BJ (cell line): ENCODE results near the gene SCAMP2. TPM values are rescaled to one million over a fixed set of nuclear protein-coding genes. Genes with fewer than 3 reads are reported as not detected.

Experiments used
- CTCF ChIA-PET: fragments of 350-600 bp; formaldehyde crosslinking; extraction: SDS; loops from one replicate; lab custom pipeline; 2021; ENCODE audit warnings: antibody characterized with exemption, inconsistent platforms; lab: Yijun Ruan, JAX
- POLR2A ChIA-PET: fragments of 300-600 bp; sonication (Branson Sonifier 250); formaldehyde crosslinking; extraction: SDS; loops from one replicate; lab custom pipeline; 2021; ENCODE audit warnings: antibody characterized with exemption; lab: Charles Lee
- DNase-seq: peaks from one replicate; pipeline ENCODE4 v3.0.0-alpha.2; 2011; ENCODE audit warnings: low read depth
- H3K27me3 ChIP-seq: 2 replicates; pipeline ENCODE4 v1.6.0; 2011; ENCODE audit warnings: low read length; ENCODE audit not compliant: control insufficient read depth, insufficient read depth
- H3K36me3 ChIP-seq: 2 replicates; pipeline ENCODE4 v1.5.1; 2011; ENCODE audit warnings: low read length; ENCODE audit not compliant: control insufficient read depth, insufficient read depth
- H3K4me3 ChIP-seq: 2 replicates; pipeline ENCODE4 v1.5.1; 2011; ENCODE audit warnings: low read depth, mild to moderate bottlenecking, control low read depth, low read length
- CTCF ChIP-seq: IDR thresholded peaks from 2 replicates; pipeline ENCODE4 v1.5.1; 2011; ENCODE audit warnings: low read depth, mild to moderate bottlenecking, control low read depth, inconsistent platforms, low read length, moderate library complexity; ENCODE audit not compliant: insufficient read depth
- polyA plus RNA-seq: library from polyadenylated mRNA; depleted of rRNA; stranded (reverse); fragments of >200 nt; gene quantifications from 2 replicates; pipeline ENCODE4 v1.2.3, GENCODE V29; 2011

SCAMP2 gene
- polyA plus RNA-seq, 1 experiment, result 192 TPM

- DNase-seq, result no peak
- POLR2A ChIA-PET, result no interaction called here
Observed at GRCh38 chr15:74858369-74858740, 14.8 kb downstream of the SCAMP2 start.

DNA sequence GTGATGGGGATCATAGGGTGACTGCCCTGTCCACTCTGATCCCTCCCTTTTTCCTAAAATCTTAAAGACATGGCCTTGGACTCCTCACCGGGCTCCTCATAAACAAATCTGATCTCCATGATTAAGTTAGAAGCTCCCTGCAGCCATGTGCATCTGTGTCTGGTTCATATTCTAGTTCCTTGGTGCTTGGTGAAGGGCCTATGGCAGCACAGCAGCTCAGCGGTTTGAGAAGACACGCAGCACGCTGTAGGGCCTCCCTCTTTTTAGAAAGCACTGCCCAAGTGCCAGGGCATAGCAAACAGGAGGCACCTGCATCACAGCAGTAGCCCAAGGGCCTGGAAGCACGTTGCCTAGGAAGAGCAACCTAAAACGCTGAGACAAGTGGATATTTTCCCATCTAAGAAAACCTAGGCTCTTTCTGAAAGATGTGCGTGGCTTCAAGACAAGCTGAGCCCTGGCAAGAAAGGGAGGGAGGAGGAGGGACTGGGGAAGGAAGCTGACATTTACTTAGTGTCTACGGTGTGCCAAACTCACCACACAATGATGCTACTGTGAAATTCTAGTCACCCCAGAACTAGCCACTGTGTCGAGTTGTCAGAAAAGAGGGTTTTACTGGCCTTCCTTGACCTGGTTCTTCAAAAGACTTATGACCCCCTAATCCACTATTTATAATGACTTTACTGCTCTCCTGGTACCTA, 15.3 kb downstream of the SCAMP2 start:
- Histone ChIP-seq H3K27me3 (no peaks in the 10 kb centered on the region), H3K4me3 (no peak overlapping the region), H3K36me3 (peaks cover 9% of the 10 kb centered on the region)
- ChIA-PET POLR2A (no interaction called here), CTCF (interaction anchor here (1.0 to 2.2 kb wide), 4 partner anchors 11 to 15 kb away, joined by 3 to 10 read pairs (median 4); no protein-coding TSS in a partner anchor)
- no peak for TF ChIP-seq CTCF
- no peak for DNase-seq

More at GRCh38 chr15:74858369-74858740, 14.8 kb downstream of the SCAMP2 start:
- H3K4me3 ChIP-seq, result no peak overlapping the region
- no peaks in the 10 kb centered on the region for H3K27me3 ChIP-seq
- TF ChIP-seq CTCF, result no peak
- H3K36me3 ChIP-seq, result peaks cover 6% of the 10 kb centered on the region; the same call in 1 of the 2 replicates
- CTCF ChIA-PET, result interaction anchor here (0.9 to 2.2 kb wide), 4 partner anchors 11 to 15 kb away, joined by 3 to 10 read pairs (median 4); partner anchors contain the start of gene ULK3

GRCh38 chr15:74857082-74857655, 16.0 kb downstream of the SCAMP2 start:
- no peaks in the 10 kb centered on the region for H3K27me3 ChIP-seq
- TF ChIP-seq CTCF, result no peak
- ChIA-PET CTCF (interaction anchor here (1.0 kb wide), 1 partner anchor 15 kb away, joined by 3 read pairs; no protein-coding TSS in a partner anchor), POLR2A (no interaction called here)
- H3K36me3 ChIP-seq, result peaks cover 13% of the 10 kb centered on the region
- no peak for DNase-seq
- no peak overlapping the region for H3K4me3 ChIP-seq

GRCh38 chr15:74856537-74856936, 16.6 kb downstream of the SCAMP2 start:
- Histone ChIP-seq H3K4me3 (no peak overlapping the region), H3K36me3 (peaks cover 19% of the 10 kb centered on the region), H3K27me3 (no peaks in the 10 kb centered on the region)
- ChIA-PET POLR2A (interaction anchor here (0.7 kb wide), 1 partner anchor 13 kb away, joined by 3 read pairs; no protein-coding TSS in a partner anchor), CTCF (interaction anchor here (1.0 to 1.8 kb wide), 3 partner anchors 9 to 14 kb away, joined by 3 to 4 read pairs (median 3); no protein-coding TSS in a partner anchor)
- DNase-seq, result no peak
- no peak for TF ChIP-seq CTCF

DNA sequence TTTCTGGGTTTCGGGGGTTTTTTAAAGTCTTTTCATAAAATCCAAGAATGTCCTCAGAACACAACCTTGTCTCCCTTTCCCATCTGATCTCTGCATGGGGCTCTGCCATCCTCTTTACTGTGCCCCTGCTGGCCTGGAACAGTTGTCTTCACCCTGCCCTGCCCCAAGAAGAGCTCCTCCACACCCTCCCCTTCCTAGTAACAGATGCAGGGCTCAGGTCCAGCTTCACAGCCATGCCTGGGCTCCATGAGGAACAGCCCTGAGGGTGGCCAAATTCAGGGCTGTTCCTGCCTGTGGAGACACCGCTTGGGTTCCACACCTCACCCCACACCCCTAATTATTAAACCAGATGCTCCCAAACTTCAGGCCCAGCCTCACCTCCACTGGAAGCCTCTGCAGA, 17.3 kb downstream of the SCAMP2 start:
- ChIA-PET CTCF (interaction anchor here (1.2 to 1.8 kb wide), 2 partner anchors 8 to 11 kb away, joined by 3 to 4 read pairs; no protein-coding TSS in a partner anchor), POLR2A (interaction anchor here (0.6 to 0.7 kb wide), 2 partner anchors 14 to 1572 kb away, joined by 3 to 11 read pairs; no protein-coding TSS in a partner anchor)
- Histone ChIP-seq H3K4me3 (no peak overlapping the region), H3K36me3 (peaks cover 25% of the 10 kb centered on the region), H3K27me3 (no peaks in the 10 kb centered on the region)
- DNase-seq, result no peak
- TF ChIP-seq CTCF, result no peak
